GM12878 (cell line): ENCODE data around the gene SEC63. TPM values are rescaled to one million over a fixed set of nuclear protein-coding genes. Genes with fewer than 3 reads are reported as not detected.

ENCODE experiments used
- ATAC-seq: fragments of 200-7000 bp; cut with Tn5 transposase; 3 replicates; pipeline ENCODE4 v1.9.1; 2020; ENCODE audit warnings: mild to moderate bottlenecking, moderate library complexity
- BruUV-seq: library from RNA; stranded (reverse); fragments of 400-500 nt; replicated peaks from 2 replicates; lab custom pipeline; 2021; lab: Mats Ljungman, UMichigan
- CTCF ChIA-PET: fragments of 300-600 bp; sonication (Branson Sonifier 250); formaldehyde crosslinking; extraction: SDS; loops from one replicate; lab custom pipeline; 2021; ENCODE audit warnings: inconsistent platforms; lab: Yijun Ruan, JAX
- POLR2A ChIA-PET: fragments of 350-600 bp; formaldehyde crosslinking; extraction: SDS; loops from one replicate; lab custom pipeline; 2021; ENCODE audit warnings: inconsistent platforms; lab: Charles Lee
- RAD21 ChIA-PET: fragments of 300-600 bp; sonication (Branson Sonifier 250); formaldehyde crosslinking; loops from one replicate; lab custom pipeline; 2023; ENCODE audit warnings: antibody characterized with exemption; ENCODE audit not compliant: unreplicated experiment; lab: Charles Lee
- SMC1A ChIA-PET: fragments of 300-600 bp; sonication (Branson Sonifier 250); formaldehyde crosslinking; loops from one replicate; lab custom pipeline; 2023; ENCODE audit not compliant: unreplicated experiment, uncharacterized antibody; lab: Charles Lee
- DNase-seq: peaks from one replicate; pipeline ENCODE4 v3.0.0-alpha.2; 2011; ENCODE audit warnings: low read depth, low spot score
- FAIRE-seq: peaks from 3 replicates; lab custom pipeline; 2011; peaks lifted over from hg19 to GRCh38; lab: Jason Lieb, UNC
- H2AFZ ChIP-seq: 2 replicates; pipeline ENCODE4 v1.6.0; 2011; ENCODE audit warnings: low read depth, low read length, control low read depth; ENCODE audit not compliant: control insufficient read depth
- H3K27ac ChIP-seq: 2 replicates; pipeline ENCODE4 v1.5.1; 2011; ENCODE audit warnings: control low read depth; ENCODE audit not compliant: control insufficient read depth, insufficient read depth
- H3K27me3 ChIP-seq, 2 experiments: replicated peaks in 1 of 2; 2 replicates each; pipeline versions ENCODE4 v1.6.0 to v1.6.1; 2011; ENCODE audit warnings: low read length in 1 of 2; ENCODE audit not compliant: control insufficient read depth in 2 of 2, insufficient read depth in 2 of 2
- H3K36me3 ChIP-seq, 2 experiments: 2 replicates each; pipeline ENCODE4 v1.5.1; 2011; ENCODE audit warnings: low read length in 1 of 2; ENCODE audit not compliant: control insufficient read depth in 2 of 2, insufficient read depth in 2 of 2
- H3K4me1 ChIP-seq: 2 replicates; pipeline ENCODE4 v1.6.1; 2011; ENCODE audit warnings: mild to moderate bottlenecking, low read length, moderate library complexity, mixed read lengths; ENCODE audit not compliant: control insufficient read depth, insufficient read depth
- H3K4me2 ChIP-seq: 2 replicates; pipeline ENCODE4 v1.6.0; 2011; ENCODE audit warnings: control low read depth; ENCODE audit not compliant: control insufficient read depth, insufficient read depth
- H3K4me3 ChIP-seq: fragments of 200-600 bp; sonication (generic); 2 replicates; pipeline ENCODE4 v1.5.1; 2016
- H3K79me2 ChIP-seq: 2 replicates; pipeline ENCODE4 v1.6.0; 2011; ENCODE audit warnings: low read length; ENCODE audit not compliant: control insufficient read depth, insufficient read depth
- H3K9ac ChIP-seq: 2 replicates; pipeline ENCODE4 v1.8.0; 2011; ENCODE audit warnings: low read length, control low read depth, mixed read lengths; ENCODE audit not compliant: control insufficient read depth, insufficient read depth
- H3K9me3 ChIP-seq: replicated peaks from 3 replicates; pipeline ENCODE4 v1.5.1; 2011; ENCODE audit warnings: mild to moderate bottlenecking, low read length; ENCODE audit not compliant: control insufficient read depth, insufficient read depth
- H4K20me1 ChIP-seq: 2 replicates; pipeline ENCODE4 v1.6.0; 2011; ENCODE audit not compliant: control insufficient read depth, insufficient read depth
- BACH1 ChIP-seq: fragments of 450-650 bp; IDR thresholded peaks from 2 replicates; pipeline ENCODE4 v1.6.1; 2017; ENCODE audit warnings: mild to moderate bottlenecking, borderline replicate concordance
- BHLHE40 ChIP-seq, 2 experiments: fragments of 450-650 bp in 1 of 2; IDR thresholded peaks; 2 replicates each; pipeline ENCODE4 v1.6.1; 2011 to 2017; ENCODE audit warnings: low read depth in 2 of 2, borderline replicate concordance in 1 of 2, improper control_type of control experiment in 1 of 2, low read length in 1 of 2, mild to moderate bottlenecking in 1 of 2
- LARP7 ChIP-seq: fragments of 450-650 bp; IDR thresholded peaks from 2 replicates; pipeline ENCODE4 v1.6.1; 2017; ENCODE audit warnings: mild to moderate bottlenecking
- RUNX3 ChIP-seq: IDR thresholded peaks from 2 replicates; pipeline ENCODE4 v1.6.1; 2012; ENCODE audit warnings: low read length, inconsistent platforms
- SREBF1 ChIP-seq: IDR thresholded peaks from 2 replicates; pipeline ENCODE4 v1.6.1; 2012; ENCODE audit warnings: mild to moderate bottlenecking, low read length
- WGBS: methylation state at CpG from one replicate; pipeline ENCODE4 v1.1.6; 2016; ENCODE audit warnings: low lambda C conversion rate; ENCODE audit not compliant: insufficient replicate concordance, insufficient coverage; ENCODE audit errors: missing lambda C conversion rate; 5-methylcytosine and 5-hydroxymethylcytosine counted together
- in situ Hi-C: fragments of 300-500 bp; cut with MboI; formaldehyde crosslinking; loops from 9 replicates; pipeline ENCODE4 v1.14.3; 2018; ENCODE audit warnings: mixed read lengths
- intact Hi-C: fragments of 100-400 bp; cut with micrococcal nuclease; formaldehyde crosslinking; loops from one replicate; pipeline ENCODE4 v1.14.2; 2022; ENCODE audit not compliant: unreplicated experiment
- polyA plus RNA-seq, 11 experiments: library from polyadenylated mRNA; depleted of rRNA in 4 of 11; unstranded in 6 of 11; stranded (reverse) in 5 of 11; fragments of >200 nt; fragmentation: Nextera tagmentation in 4 of 11; fragmentation: Illumina TruSeq in 1 of 11; extraction: Ambion mirVana in 4 of 11; extraction: Trizol in 1 of 11; gene quantifications; 1 replicate in 1 of 11; 2 replicates in 10 of 11; pipeline versions ENCODE4 v1.2.1 to v1.2.3, GENCODE V29; 2011 to 2016; ENCODE audit warnings: inconsistent platforms in 2 of 11, missing spikeins in 2 of 11, low read depth in 1 of 11
- total RNA-seq, 4 experiments: library from RNA; depleted of rRNA in 3 of 4; stranded (reverse); fragments of >200 nt in 3 of 4; fragmentation: Illumina TruSeq in 1 of 4; extraction: Trizol in 1 of 4; gene quantifications; 2 replicates each; pipeline versions ENCODE4 v1.2.1 to v1.2.3, GENCODE V29; 2013 to 2021
- TF ChIP-seq, protein P1 (sequence below): IDR thresholded peaks from 2 replicates; pipeline ENCODE4 v1.6.1; 2011; ENCODE audit warnings: mild to moderate bottlenecking, low read depth, low read length, moderate library complexity; ENCODE audit not compliant: insufficient replicate concordance
- TF ChIP-seq, protein P2 (sequence below): fragments of 450-650 bp; formaldehyde crosslinking; IDR thresholded peaks from 2 replicates; pipeline ENCODE4 v1.4.0; 2020; ENCODE audit warnings: mild to moderate bottlenecking, moderate library complexity
- TF ChIP-seq, protein P3 (sequence below): IDR thresholded peaks from 2 replicates; pipeline ENCODE4 v1.6.1; 2011; ENCODE audit warnings: low read depth, mild to moderate bottlenecking, low read length, moderate library complexity, borderline replicate concordance; ENCODE audit errors: extremely low read depth

The SEC63 gene
- total and polyA plus RNA-seq, 10 of the 15 experiments (the other 5 are each of a cell fraction or from before 2014, with no cell fraction given): 10.1 to 87.0 (median 34.3) TPM

DNA sequence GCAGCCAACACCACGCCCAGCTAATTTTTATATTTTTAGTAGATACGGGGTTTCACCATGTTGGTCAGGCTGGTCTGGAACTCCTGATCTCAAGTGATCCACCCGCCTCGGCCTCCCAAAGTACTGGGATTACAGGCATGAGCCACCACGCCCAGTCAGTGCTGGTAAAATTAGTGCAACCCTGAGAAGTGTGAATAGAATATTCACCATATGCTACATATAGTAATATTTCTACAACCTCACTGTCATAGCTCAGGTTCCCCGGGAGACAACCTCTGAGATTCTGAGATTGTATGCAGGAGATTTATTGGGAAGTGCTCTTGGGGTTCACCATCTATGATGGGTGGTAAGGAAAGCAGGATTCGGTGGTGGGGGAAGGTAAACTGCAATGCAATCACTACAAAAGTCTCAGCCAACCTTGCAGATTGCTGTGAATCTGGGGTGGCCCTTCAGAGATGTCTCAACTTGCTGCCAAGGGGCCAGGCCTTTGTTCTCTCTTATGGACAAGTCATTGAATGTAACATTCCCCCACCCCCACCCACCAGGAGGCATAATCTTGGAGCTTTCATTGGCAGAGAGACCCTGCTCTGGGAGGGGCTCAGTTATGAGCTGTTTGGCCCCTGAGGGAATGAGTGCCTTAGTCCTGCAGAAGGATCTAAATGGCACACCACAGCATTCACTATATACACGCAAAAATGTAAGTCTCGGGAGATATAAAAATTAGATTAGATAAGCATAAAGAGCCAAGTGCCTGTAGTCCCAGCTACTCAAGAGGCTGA, 34.0 kb upstream of the SEC63 start:
- Histone ChIP-seq H3K36me3 (no peaks in the 10 kb centered on the region), H3K79me2 (no peaks in the 10 kb centered on the region), H3K4me1 (no peaks in the 10 kb centered on the region), H3K27ac (no peak overlapping the region), H3K4me2 (no peak overlapping the region), H2AFZ (no peak overlapping the region; the same call in 1 of the 2 replicates), H3K9me3 (no peaks in the 10 kb centered on the region), H3K4me3 (no peak overlapping the region), H3K9ac (no peak overlapping the region), H4K20me1 (no peaks in the 10 kb centered on the region), H3K27me3 (no peaks in the 10 kb centered on the region)
- SMC1A ChIA-PET: interaction anchor here (0.6 to 1.8 kb wide), 3 partner anchors 9 to 26 kb away, joined by 3 to 5 read pairs (median 3); no protein-coding TSS in a partner anchor
- TF ChIP-seq LARP7: no peak
- no peak for TF ChIP-seq BHLHE40 (IDR thresholded peaks at IDR 0.05; ENCODE audit: borderline replicate concordance in 1 of 2, low read depth in 2 of 2, low read length in 1 of 2)
- TF ChIP-seq, protein P1, sequence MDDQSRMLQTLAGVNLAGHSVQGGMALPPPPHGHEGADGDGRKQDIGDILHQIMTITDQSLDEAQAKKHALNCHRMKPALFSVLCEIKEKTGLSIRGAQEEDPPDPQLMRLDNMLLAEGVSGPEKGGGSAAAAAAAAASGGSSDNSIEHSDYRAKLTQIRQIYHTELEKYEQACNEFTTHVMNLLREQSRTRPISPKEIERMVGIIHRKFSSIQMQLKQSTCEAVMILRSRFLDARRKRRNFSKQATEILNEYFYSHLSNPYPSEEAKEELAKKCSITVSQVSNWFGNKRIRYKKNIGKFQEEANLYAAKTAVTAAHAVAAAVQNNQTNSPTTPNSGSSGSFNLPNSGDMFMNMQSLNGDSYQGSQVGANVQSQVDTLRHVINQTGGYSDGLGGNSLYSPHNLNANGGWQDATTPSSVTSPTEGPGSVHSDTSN: no peak
- no peak for TF ChIP-seq SREBF1
- TF ChIP-seq, protein P2, sequence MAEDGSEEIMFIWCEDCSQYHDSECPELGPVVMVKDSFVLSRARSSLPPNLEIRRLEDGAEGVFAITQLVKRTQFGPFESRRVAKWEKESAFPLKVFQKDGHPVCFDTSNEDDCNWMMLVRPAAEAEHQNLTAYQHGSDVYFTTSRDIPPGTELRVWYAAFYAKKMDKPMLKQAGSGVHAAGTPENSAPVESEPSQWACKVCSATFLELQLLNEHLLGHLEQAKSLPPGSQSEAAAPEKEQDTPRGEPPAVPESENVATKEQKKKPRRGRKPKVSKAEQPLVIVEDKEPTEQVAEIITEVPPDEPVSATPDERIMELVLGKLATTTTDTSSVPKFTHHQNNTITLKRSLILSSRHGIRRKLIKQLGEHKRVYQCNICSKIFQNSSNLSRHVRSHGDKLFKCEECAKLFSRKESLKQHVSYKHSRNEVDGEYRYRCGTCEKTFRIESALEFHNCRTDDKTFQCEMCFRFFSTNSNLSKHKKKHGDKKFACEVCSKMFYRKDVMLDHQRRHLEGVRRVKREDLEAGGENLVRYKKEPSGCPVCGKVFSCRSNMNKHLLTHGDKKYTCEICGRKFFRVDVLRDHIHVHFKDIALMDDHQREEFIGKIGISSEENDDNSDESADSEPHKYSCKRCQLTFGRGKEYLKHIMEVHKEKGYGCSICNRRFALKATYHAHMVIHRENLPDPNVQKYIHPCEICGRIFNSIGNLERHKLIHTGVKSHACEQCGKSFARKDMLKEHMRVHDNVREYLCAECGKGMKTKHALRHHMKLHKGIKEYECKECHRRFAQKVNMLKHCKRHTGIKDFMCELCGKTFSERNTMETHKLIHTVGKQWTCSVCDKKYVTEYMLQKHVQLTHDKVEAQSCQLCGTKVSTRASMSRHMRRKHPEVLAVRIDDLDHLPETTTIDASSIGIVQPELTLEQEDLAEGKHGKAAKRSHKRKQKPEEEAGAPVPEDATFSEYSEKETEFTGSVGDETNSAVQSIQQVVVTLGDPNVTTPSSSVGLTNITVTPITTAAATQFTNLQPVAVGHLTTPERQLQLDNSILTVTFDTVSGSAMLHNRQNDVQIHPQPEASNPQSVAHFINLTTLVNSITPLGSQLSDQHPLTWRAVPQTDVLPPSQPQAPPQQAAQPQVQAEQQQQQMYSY: no peak
- TF ChIP-seq RUNX3: no peak
- TF ChIP-seq BACH1: no peak
- TF ChIP-seq, protein P3, sequence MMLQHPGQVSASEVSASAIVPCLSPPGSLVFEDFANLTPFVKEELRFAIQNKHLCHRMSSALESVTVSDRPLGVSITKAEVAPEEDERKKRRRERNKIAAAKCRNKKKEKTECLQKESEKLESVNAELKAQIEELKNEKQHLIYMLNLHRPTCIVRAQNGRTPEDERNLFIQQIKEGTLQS: no peak
- BruUV-seq: no TSS peak
- FAIRE-seq (no peak), ATAC-seq (no peak), DNase-seq (no peak)
- intact Hi-C loops (no loop called here), in situ Hi-C loops (no loop called here)
- 68% methylated on average over 9 of the region's 9 CpGs for WGBS
- POLR2A ChIA-PET: interaction anchor here (0.5 to 0.6 kb wide), 2 partner anchors 9 to 696 kb away, joined by 3 read pairs; no protein-coding TSS in a partner anchor
- RAD21 ChIA-PET: no interaction called here
- CTCF ChIA-PET: interaction anchor here (1.6 to 2.1 kb wide), 2 partner anchors 12 to 58 kb away, joined by 6 to 10 read pairs; no protein-coding TSS in a partner anchor
